Kidney (tissue), 14 donors: ENCODE measurements around the gene TPRG1. TPM values are rescaled to one million over a fixed set of nuclear protein-coding genes. Genes with fewer than 3 reads are reported as not detected.

Source experiments
- DNase-seq, 5 donors: peaks; one replicate each; pipeline ENCODE4 v3.0.0-alpha.2; 2013 to 2020
- FAIRE-seq: peaks from 2 replicates; lab custom pipeline; 2012; peaks lifted over from hg19 to GRCh38; lab: Jason Lieb, UNC
- H3K27ac ChIP-seq, 2 donors: one replicate each; pipeline ENCODE4 v1.7.0; 2013; ENCODE audit warnings: low read depth in 2 of 2, low read length in 2 of 2, inconsistent platforms in 1 of 2
- H3K27me3 ChIP-seq: one replicate; pipeline ENCODE4 v1.7.1; 2013; ENCODE audit warnings: low read length, inconsistent platforms; ENCODE audit not compliant: control insufficient read depth, insufficient read depth
- H3K36me3 ChIP-seq, 3 donors: one replicate each; pipeline versions ENCODE4 v1.7.0 to v1.7.1; 2013; ENCODE audit warnings: low read length in 3 of 3, control low read depth in 1 of 3, inconsistent platforms in 1 of 3; ENCODE audit not compliant: insufficient read depth in 3 of 3, control insufficient read depth in 2 of 3
- H3K4me1 ChIP-seq, 3 donors: one replicate each; pipeline versions ENCODE4 v1.7.0 to v1.7.1; 2013; ENCODE audit warnings: low read length in 3 of 3, inconsistent platforms in 1 of 3, low read depth in 1 of 3; ENCODE audit not compliant: control insufficient read depth in 2 of 3, insufficient read depth in 2 of 3
- H3K4me3 ChIP-seq, 3 donors: one replicate each; pipeline versions ENCODE4 v1.7.0 to v1.8.1; 2013; ENCODE audit warnings: low read length in 3 of 3, control low read depth in 1 of 3, inconsistent platforms in 1 of 3
- H3K9ac ChIP-seq, 3 donors: one replicate each; pipeline versions ENCODE4 v1.7.0 to v1.7.1; 2013; ENCODE audit warnings: low read length in 3 of 3, control low read depth in 1 of 3, inconsistent platforms in 1 of 3
- H3K9me3 ChIP-seq, 3 donors: one replicate each; pipeline versions ENCODE4 v1.7.0 to v1.7.1; 2013; ENCODE audit warnings: low read length in 3 of 3, control low read depth in 1 of 3, inconsistent platforms in 1 of 3; ENCODE audit not compliant: control insufficient read depth in 2 of 3, insufficient read depth in 1 of 3
- CTCF ChIP-seq: IDR thresholded peaks from 3 replicates; pipeline ENCODE4 v1.5.1; 2012; ENCODE audit warnings: mild to moderate bottlenecking, moderate library complexity, borderline replicate concordance; ENCODE audit not compliant: insufficient read depth; ENCODE audit errors: extremely low read depth
- intact Hi-C: fragments of 100-400 bp; cut with DNase I; formaldehyde crosslinking; loops from one replicate; pipeline ENCODE4 v1.11.1; 2022
- polyA plus RNA-seq: library from polyadenylated mRNA; stranded (reverse); fragments of 350-450 nt; fragmentation: Illumina TruSeq; extraction: RNeasy Lipid Tissue Mini Kit (QIAGEN cat#74804); gene quantifications from one replicate; pipeline ENCODE4 v1.2.3, GENCODE V29; 2014; ENCODE audit warnings: low read depth, low replicate concordance; ENCODE audit not compliant: insufficient read depth
- total RNA-seq: library from RNA; stranded (reverse); fragmentation: NEBNext Ultra II Directional; extraction: Animal tissue kit (Norgen Biotek cat#: 25700); gene quantifications from one replicate; pipeline ENCODE4 v1.2.1, GENCODE V29; 2021
- donor health status: control.
- donor health status: control.
- donor health status: control.
- donor health status: control.
- donor health status: control.
- donor health status: DM: yes; HTN: yes; CAD: no.
- donor health status: Normal renal cell carcinoma (clear cell type).

TPRG1 gene
- total and polyA plus RNA-seq, 2 donors from 2014 or later = 0.37 to 2.7 TPM

- intact Hi-C loops = no loop called here
- FAIRE-seq (no peak), DNase-seq (no peak)
- no peaks in the 10 kb centered on the region for H3K9me3 ChIP-seq
- H3K9ac ChIP-seq = no peak overlapping the region
- H3K27ac ChIP-seq = no peak overlapping the region
- H3K4me1 ChIP-seq = no peaks in the 10 kb centered on the region
- H3K4me3 ChIP-seq = no peak overlapping the region
- H3K27me3 ChIP-seq = no peaks in the 10 kb centered on the region
- no peak for TF ChIP-seq CTCF
- no peaks in the 10 kb centered on the region for H3K36me3 ChIP-seq
Measured at GRCh38 chr3:189303584-189303983, 131.8 kb downstream of the TPRG1 start.

GRCh38 chr3:189304465-189305351, 132.9 kb downstream of the TPRG1 start:
- Histone ChIP-seq H3K9me3 (no peaks in the 10 kb centered on the region), H3K4me3 (no peak overlapping the region), H3K36me3 (no peaks in the 10 kb centered on the region), H3K27me3 (no peaks in the 10 kb centered on the region), H3K9ac (no peak overlapping the region), H3K4me1 (no peaks in the 10 kb centered on the region), H3K27ac (no peak overlapping the region)
- FAIRE-seq = no peak
- TF ChIP-seq CTCF = no peak
- peak in 4 of 5 donors; percentile 59 to 74 (median 64) for DNase-seq
- intact Hi-C loops = no loop called here

GRCh38 chr3:189305412-189305811, 133.6 kb downstream of the TPRG1 start:
- no peaks in the 10 kb centered on the region for H3K36me3 ChIP-seq
- H3K4me3 ChIP-seq = no peak overlapping the region
- no peak overlapping the region for H3K9ac ChIP-seq
- TF ChIP-seq CTCF = no peak
- no peaks in the 10 kb centered on the region for H3K27me3 ChIP-seq
- no peaks in the 10 kb centered on the region for H3K9me3 ChIP-seq
- H3K27ac ChIP-seq = no peak overlapping the region
- DNase-seq (no peak), FAIRE-seq (no peak)
- intact Hi-C loops = no loop called here
- H3K4me1 ChIP-seq = no peaks in the 10 kb centered on the region
